RKO (cell line): ENCODE measurements around the gene UBE2O.

Experiments
- DNase-seq: peaks from one replicate; pipeline ENCODE4 v3.0.0-alpha.2; 2016; ENCODE audit warnings: low spot score

Gene UBE2O

GRCh38 chr17:76452660-76453430, at the start of gene UBE2O:
TSS of gene UBE2O (minus strand) at chr17:76453152. CDS start at chr17:76453141, 11 bp downstream.
- peak; percentile 85 for DNase-seq

- DNase-seq, result no peak
Measured at GRCh38 chr17:76501827-76502307, 48.9 kb upstream of the UBE2O start.

- peak; percentile 78 for DNase-seq
Measured at GRCh38 chr17:76501018-76501826, 48.3 kb upstream of the UBE2O start, which contains the start of gene RHBDF2. TSS of gene RHBDF2 (minus strand) at chr17:76501423. CDS start at chr17:76481524, 19,899 bp downstream.

- DNase-seq, result no peak
Measured at GRCh38 chr17:76500747-76501017, 47.7 kb upstream of the UBE2O start.

GRCh38 chr17:76500074-76500746, 47.3 kb upstream of the UBE2O start:
- DNase-seq, result no peak

- DNase-seq, result no peak
Measured at GRCh38 chr17:76499267-76499667, 46.3 kb upstream of the UBE2O start.

GRCh38 chr17:76498876-76499251, 45.9 kb upstream of the UBE2O start:
- DNase-seq, result no peak

GRCh38 chr17:76497979-76498875, 45.3 kb upstream of the UBE2O start:
- DNase-seq, result no peak

- DNase-seq, result no peak
Measured at GRCh38 chr17:76497699-76497978, 44.7 kb upstream of the UBE2O start.

- DNase-seq, result no peak
Measured at GRCh38 chr17:76496464-76496863, 43.5 kb upstream of the UBE2O start.

GRCh38 chr17:76495663-76496400, 42.9 kb upstream of the UBE2O start:
- DNase-seq, result no peak

GRCh38 chr17:76493505-76494167, 40.7 kb upstream of the UBE2O start:
- no peak for DNase-seq

- no peak for DNase-seq
Measured at GRCh38 chr17:76492989-76493501, 40.1 kb upstream of the UBE2O start.

GRCh38 chr17:76492123-76492988, 39.4 kb upstream of the UBE2O start:
- DNase-seq, result no peak

GRCh38 chr17:76491271-76492122, 38.5 kb upstream of the UBE2O start:
- DNase-seq, result no peak

- no peak for DNase-seq
Measured at GRCh38 chr17:76490112-76490710, 37.3 kb upstream of the UBE2O start.

GRCh38 chr17:76487451-76488192, 34.7 kb upstream of the UBE2O start:
- DNase-seq, result no peak
